ENCODE results near the gene GK.

The GK gene

GRCh38 chrX:30642642-30643041 lies 10.6 kb upstream of the GK start:
- no peak for TF ChIP-seq TEAD4 (IDR thresholded peaks at IDR 0.05)
- no peak for TF ChIP-seq MAX (IDR thresholded peaks at IDR 0.05)
- no peak for TF ChIP-seq TAF1 (IDR thresholded peaks at IDR 0.05; ENCODE audit: low read depth)
- no peak for TF ChIP-seq CREB1 (IDR thresholded peaks at IDR 0.05; ENCODE audit: low read depth)
- TF ChIP-seq EP300 (IDR thresholded peaks at IDR 0.05; ENCODE audit: borderline replicate concordance): no peak
- no peak for TF ChIP-seq FOXM1 (IDR thresholded peaks at IDR 0.05; ENCODE audit: borderline replicate concordance, low read depth)
- TF ChIP-seq REST (IDR thresholded peaks at IDR 0.05; ENCODE audit: low read depth): no peak
- no peak for TF ChIP-seq EGR1 (IDR thresholded peaks at IDR 0.05)
- no peak for TF ChIP-seq USF1 (IDR thresholded peaks at IDR 0.05)
- TF ChIP-seq TCF12 (IDR thresholded peaks at IDR 0.05; ENCODE audit: low read depth): no peak
- no peak for TF ChIP-seq YY1 (IDR thresholded peaks at IDR 0.05; ENCODE audit: low read depth)
- TF ChIP-seq ZBTB7A (IDR thresholded peaks at IDR 0.05; ENCODE audit: low read depth): no peak
- no peak for TF ChIP-seq RAD21 (IDR thresholded peaks at IDR 0.05; ENCODE audit: low read depth)
- no peak for TF ChIP-seq NFIC (IDR thresholded peaks at IDR 0.05)
- no peak for TF ChIP-seq CEBPB (IDR thresholded peaks at IDR 0.05)

GRCh38 chrX:30643313-30643821 lies 9.9 kb upstream of the GK start:
- TF ChIP-seq YY1 (IDR thresholded peaks at IDR 0.05; ENCODE audit: low read depth) (no peak), REST (IDR thresholded peaks at IDR 0.05; ENCODE audit: low read depth) (no peak), EP300 (IDR thresholded peaks at IDR 0.05; ENCODE audit: borderline replicate concordance) (no peak), TEAD4 (IDR thresholded peaks at IDR 0.05) (no peak), ZBTB7A (IDR thresholded peaks at IDR 0.05; ENCODE audit: low read depth) (no peak), EGR1 (IDR thresholded peaks at IDR 0.05) (no peak), CREB1 (IDR thresholded peaks at IDR 0.05; ENCODE audit: low read depth) (no peak), FOXM1 (IDR thresholded peaks at IDR 0.05; ENCODE audit: borderline replicate concordance, low read depth) (no peak), TCF12 (IDR thresholded peaks at IDR 0.05; ENCODE audit: low read depth) (no peak), RAD21 (IDR thresholded peaks at IDR 0.05; ENCODE audit: low read depth) (no peak)

GRCh38 chrX:30649859-30650258 lies 3.4 kb upstream of the GK start:
- TF ChIP-seq TCF12 (IDR thresholded peaks at IDR 0.05; ENCODE audit: low read depth): no peak

GRCh38 chrX:30652527-30653414 lies 452 bp upstream of the GK start:
- TF ChIP-seq TEAD4 (IDR thresholded peaks at IDR 0.05) (no peak), CREB1 (IDR thresholded peaks at IDR 0.05; ENCODE audit: low read depth) (peak; percentile 62; the same call in 1 of the 2 replicates), CEBPB (IDR thresholded peaks at IDR 0.05) (no peak), TAF1 (IDR thresholded peaks at IDR 0.05; ENCODE audit: low read depth) (0 out of 2 replicates have a peak, but pooled peaks have one; percentile 11), USF1 (IDR thresholded peaks at IDR 0.05) (peak; percentile 95), MAX (IDR thresholded peaks at IDR 0.05) (peak; percentile 62), FOXM1 (IDR thresholded peaks at IDR 0.05; ENCODE audit: borderline replicate concordance, low read depth) (no peak)

- no peak for TF ChIP-seq NFIC (IDR thresholded peaks at IDR 0.05)
- TF ChIP-seq RAD21 (IDR thresholded peaks at IDR 0.05; ENCODE audit: low read depth): no peak
- TF ChIP-seq EGR1 (IDR thresholded peaks at IDR 0.05): no peak
- TF ChIP-seq REST (IDR thresholded peaks at IDR 0.05; ENCODE audit: low read depth): no peak
- TF ChIP-seq TEAD4 (IDR thresholded peaks at IDR 0.05): no peak
- TF ChIP-seq FOXM1 (IDR thresholded peaks at IDR 0.05; ENCODE audit: borderline replicate concordance, low read depth): no peak
- no peak for TF ChIP-seq ZBTB7A (IDR thresholded peaks at IDR 0.05; ENCODE audit: low read depth)
- no peak for TF ChIP-seq MAX (IDR thresholded peaks at IDR 0.05)
- no peak for TF ChIP-seq EP300 (IDR thresholded peaks at IDR 0.05; ENCODE audit: borderline replicate concordance)
- TF ChIP-seq TAF1 (IDR thresholded peaks at IDR 0.05; ENCODE audit: low read depth): no peak
- no peak for TF ChIP-seq TCF12 (IDR thresholded peaks at IDR 0.05; ENCODE audit: low read depth)
- TF ChIP-seq CREB1 (IDR thresholded peaks at IDR 0.05; ENCODE audit: low read depth): no peak
- no peak for TF ChIP-seq YY1 (IDR thresholded peaks at IDR 0.05; ENCODE audit: low read depth)
- no peak for TF ChIP-seq USF1 (IDR thresholded peaks at IDR 0.05)
Measured at GRCh38 chrX:30654989-30655607, 1.9 kb downstream of the GK start.
